HL-60 (cell line): ENCODE data around the gene TMEM161A.

Experiments used
- GABPA ChIP-seq: IDR thresholded peaks from 2 replicates; pipeline ENCODE4 v1.6.1; 2012; ENCODE audit warnings: low read depth
- POLR2AphosphoS5 ChIP-seq: IDR thresholded peaks from 2 replicates; pipeline ENCODE4 v1.6.1; 2012; ENCODE audit warnings: low read depth
- TF ChIP-seq, protein P1 (sequence below): IDR thresholded peaks from one replicate; pipeline ENCODE4 v1.5.1; 2011; ENCODE audit warnings: low read length, control low read depth, inconsistent platforms; ENCODE audit not compliant: insufficient read depth

DNA sequence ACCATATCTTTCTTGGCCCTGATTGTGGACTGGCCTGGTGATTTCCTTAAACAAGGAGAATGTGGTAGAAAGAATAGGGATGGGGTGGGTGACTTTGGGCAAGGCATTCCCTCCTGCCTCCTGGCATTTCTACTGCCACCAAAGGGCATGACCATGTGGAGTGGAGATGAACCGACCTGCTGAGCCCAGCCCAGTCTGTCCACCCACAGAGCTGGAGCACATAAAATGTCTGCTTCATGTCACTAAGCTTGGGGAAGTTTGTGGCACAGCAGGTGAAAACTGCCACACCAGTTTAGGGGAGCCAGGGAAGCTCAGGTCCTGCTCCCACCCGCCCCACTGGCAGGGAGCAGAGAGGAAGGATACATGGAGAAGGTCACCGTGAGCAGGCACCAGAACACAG is 6.3 kb downstream of the TMEM161A start:
- TF ChIP-seq, protein P1, sequence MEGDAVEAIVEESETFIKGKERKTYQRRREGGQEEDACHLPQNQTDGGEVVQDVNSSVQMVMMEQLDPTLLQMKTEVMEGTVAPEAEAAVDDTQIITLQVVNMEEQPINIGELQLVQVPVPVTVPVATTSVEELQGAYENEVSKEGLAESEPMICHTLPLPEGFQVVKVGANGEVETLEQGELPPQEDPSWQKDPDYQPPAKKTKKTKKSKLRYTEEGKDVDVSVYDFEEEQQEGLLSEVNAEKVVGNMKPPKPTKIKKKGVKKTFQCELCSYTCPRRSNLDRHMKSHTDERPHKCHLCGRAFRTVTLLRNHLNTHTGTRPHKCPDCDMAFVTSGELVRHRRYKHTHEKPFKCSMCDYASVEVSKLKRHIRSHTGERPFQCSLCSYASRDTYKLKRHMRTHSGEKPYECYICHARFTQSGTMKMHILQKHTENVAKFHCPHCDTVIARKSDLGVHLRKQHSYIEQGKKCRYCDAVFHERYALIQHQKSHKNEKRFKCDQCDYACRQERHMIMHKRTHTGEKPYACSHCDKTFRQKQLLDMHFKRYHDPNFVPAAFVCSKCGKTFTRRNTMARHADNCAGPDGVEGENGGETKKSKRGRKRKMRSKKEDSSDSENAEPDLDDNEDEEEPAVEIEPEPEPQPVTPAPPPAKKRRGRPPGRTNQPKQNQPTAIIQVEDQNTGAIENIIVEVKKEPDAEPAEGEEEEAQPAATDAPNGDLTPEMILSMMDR: no peak
- no peak for TF ChIP-seq POLR2AphosphoS5
- no peak for TF ChIP-seq GABPA
